ENCODE data around the gene TBRG4.

- no peak for TF ChIP-seq POLR2AphosphoS5 (IDR thresholded peaks at IDR 0.05; ENCODE audit: low read depth)
- no peak for TF ChIP-seq CTCF (IDR thresholded peaks at IDR 0.05; ENCODE audit: insufficient read depth, low read length)
Observed at GRCh38 chr7:45118889-45119331, 7.4 kb upstream of the TBRG4 start.
